ENCODE data around the gene GATB. TPM values are rescaled to one million over a fixed set of nuclear protein-coding genes. Genes with fewer than 3 reads are reported as not detected.

GATB gene
- total RNA-seq, 1 donor from 2014 or later = 26.0 TPM

DNA sequence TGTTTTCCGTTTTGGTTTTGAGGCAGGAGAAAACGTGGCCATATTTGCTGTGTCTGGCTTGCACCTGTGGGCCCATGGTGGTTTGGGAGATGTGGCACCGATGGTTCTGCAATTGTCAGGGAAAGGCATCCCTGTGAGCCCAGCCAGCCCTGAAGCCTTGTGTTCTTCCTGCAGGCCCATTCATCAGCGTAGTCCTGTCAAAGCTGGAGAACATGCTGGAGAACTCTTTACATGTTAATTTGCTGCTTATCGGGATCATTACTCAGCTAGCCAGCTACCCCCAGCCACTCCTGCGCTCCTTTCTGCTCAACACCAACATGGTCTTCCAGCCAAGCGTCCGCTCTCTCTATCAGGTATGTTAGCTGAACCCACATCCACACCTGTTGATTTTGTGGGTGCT lies 104.7 kb downstream of the GATB start:
- no peak for DNase-seq (ENCODE audit: low read depth)

DNA sequence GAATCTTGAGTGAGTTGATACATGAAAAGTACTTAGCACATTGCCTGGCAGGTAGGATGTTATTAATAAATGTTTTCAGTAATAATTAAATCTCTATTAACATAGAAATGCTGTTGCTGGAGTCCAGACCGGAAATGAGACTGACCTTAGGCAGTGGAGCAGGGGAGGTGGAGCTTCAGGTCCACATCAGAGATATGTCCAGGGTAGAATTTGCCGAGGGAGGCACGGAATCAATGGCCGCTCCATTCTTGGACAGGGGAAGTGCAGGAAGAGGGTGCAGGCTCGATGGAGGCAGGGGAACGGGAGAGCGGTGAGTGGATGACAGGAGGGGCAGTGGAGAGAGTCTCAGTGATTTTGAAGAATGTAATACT lies 107.3 kb downstream of the GATB start:
- no peak for DNase-seq (ENCODE audit: low read depth)

DNA sequence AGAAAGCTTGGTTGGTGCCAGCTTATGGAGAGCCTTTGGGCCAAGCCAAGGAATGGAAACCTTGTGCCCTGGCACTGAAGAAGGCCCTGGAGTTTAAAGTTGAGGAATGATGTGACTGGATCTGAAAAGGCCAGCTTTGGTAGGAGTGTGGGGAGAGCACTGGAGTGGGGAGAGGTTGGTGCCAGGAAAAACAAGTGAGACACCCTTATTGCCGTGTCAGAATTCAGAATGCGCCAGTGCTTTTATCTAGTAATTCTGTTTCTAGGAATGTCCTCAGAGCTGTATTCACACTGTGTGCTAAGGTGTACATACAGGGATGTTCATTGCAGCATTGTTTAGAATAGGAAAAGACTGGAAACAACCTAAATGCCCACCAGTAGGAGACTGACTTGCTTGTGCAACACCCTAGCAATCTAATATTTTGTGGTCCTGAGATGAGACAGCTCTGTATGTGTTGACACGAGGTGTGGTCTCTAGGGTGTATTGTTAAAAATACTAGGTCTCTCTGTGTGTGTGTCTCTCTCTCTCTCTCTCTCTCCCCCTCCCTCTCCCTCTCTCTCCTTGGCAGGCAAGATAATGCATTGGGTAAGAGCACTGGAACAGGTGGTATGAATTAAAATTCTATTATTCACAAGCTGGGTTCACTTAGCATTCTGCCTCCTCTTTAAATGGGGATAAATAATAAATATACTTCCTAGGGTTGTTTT lies 107.8 kb downstream of the GATB start:
- peak; percentile 77 for DNase-seq (ENCODE audit: low read depth)

DNA sequence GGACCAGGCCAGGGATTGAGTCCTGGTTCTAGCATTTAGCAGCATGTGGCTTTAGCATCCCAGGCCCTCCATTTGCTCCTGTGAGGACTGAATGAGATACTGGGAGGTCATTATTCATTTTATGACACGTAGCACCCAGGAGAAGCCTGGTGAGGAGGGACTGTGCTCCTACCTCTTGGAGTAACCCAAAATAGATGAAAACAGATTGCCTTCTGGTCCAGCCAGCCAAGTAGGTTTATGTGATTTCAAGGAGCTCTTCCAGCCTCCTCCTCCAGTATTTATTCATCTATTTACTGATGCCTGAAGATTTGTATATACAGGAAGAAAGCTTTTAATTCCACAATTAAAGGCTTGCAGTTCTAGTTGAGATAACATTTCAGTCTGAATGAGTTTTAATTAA lies 109.3 kb downstream of the GATB start:
- no peak for DNase-seq (ENCODE audit: low read depth)

DNA sequence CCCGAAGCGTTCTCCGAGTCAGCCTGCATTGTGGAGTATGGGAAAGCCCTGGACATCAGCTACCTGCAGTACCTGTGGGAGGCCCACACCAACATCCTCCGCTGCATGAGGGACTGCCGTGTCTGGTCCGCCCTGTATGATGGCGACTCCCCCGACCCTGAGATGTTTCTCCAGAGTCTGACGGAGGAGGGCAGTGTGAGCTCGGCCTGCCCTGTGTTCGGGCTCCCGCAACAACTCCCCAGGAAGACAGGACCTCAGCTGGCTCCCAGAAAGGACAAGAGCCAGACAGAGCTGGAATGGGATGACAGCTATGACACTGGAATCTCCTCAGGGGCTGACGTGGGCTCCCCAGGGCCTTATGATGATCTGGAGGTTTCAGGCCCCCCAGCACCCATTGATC lies 111.3 kb downstream of the GATB start:
- DNase-seq (ENCODE audit: low read depth) = no peak

DNA sequence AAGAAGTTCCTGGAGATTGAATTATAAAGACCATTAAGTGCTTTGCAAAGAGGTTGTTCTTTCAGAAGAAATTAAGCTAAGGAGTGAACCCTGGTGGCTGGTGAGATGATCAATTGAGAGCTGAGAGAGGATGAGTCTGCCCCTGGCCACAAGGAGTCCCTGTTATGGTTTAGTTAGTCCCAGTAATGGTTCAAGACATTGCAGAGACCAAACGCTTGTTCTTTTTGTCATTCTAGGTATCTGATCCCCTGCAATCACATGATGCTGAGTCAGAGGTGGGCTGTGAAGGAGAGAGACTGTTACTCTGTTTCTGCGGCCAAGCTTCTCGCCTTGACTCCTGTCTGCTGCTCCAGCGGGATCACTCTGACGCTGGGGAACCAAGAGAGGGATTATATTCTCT lies 114.5 kb downstream of the GATB start:
- no peak for DNase-seq (ENCODE audit: low read depth)

DNA sequence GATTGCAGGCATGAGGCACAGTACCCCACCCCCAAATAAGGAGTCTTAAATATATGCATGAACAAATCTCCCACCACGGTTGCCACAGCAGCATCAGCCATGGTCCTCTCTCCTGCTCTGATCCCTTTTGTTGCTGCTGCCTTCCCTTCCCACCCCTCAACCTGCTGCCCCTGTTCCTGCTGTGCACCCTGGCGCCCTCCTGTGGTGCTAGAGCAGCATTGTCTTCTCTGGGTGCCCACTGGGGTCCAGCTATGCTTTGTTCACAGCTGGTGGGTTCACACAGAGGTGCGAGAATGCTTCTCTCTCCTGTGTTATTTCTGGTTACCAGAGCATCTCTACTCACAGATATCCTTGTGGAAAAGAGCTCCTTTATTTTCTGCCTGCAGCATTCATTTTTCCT lies 116.2 kb downstream of the GATB start:
- DNase-seq (ENCODE audit: low read depth) = peak; percentile 11

- DNase-seq (ENCODE audit: low read depth) = no peak
Measured at GRCh38 chr4:151643564-151643963, 117.2 kb downstream of the GATB start.

- no peak for DNase-seq (ENCODE audit: low read depth)
Measured at GRCh38 chr4:151641983-151642382, 118.8 kb downstream of the GATB start.

- peak; percentile 76 for DNase-seq (ENCODE audit: low read depth)
Measured at GRCh38 chr4:151641167-151641566, 119.6 kb downstream of the GATB start.

- DNase-seq (ENCODE audit: low read depth) = no peak
Measured at GRCh38 chr4:151640381-151640780, 120.4 kb downstream of the GATB start.

GRCh38 chr4:151638295-151638858 lies 122.4 kb downstream of the GATB start:
- DNase-seq (ENCODE audit: low read depth) = no peak

DNA sequence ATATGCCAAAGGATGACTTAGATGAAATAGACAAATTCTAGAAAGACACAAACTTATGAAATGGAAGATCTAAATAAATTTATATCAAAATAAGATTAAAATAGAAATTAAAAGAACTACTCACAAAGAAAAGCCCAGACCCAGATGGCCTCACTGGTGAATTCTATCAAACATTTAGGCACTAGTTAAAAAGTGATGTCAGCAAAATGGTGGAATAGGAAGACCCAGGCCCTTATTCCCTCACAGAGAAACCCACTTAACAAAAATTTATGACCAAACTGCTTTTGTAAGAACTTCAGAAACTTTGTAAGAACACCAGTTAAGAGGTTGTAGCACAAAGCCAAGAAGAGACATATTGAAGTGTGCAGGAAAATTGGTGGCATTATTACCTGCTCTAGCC lies 129.5 kb downstream of the GATB start:
- no peak for DNase-seq (ENCODE audit: low read depth)

DNA sequence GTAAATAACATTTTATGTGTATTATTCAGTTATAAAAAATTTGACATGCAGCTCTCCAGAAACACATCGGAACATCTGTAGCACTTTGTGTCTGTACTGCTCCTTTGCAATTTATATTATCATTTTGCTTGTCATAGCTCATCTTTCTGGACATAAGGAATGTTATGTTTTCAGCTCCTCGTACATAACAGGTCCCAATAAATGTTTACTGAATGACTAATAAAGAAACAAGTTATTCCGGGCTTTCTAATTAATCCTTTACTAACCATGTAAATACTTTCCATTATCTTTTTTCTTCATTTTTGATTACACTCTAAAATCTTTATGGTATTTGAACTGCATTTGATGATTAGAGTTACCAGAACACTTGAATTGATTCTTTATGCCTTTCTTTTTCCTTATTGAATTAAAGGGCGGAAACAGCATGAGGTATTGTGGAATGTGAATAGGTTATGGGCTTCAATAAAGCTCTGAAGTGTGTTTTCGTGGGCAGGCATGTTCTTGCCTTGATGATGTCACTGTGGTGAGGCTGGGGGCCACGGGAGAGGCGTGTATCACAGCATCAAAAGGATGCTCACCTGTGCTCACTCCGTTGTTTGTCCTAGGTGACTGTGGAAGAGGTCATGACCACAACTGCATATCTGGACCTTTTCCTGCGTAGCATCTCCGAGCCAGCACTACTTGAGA lies 131.6 kb downstream of the GATB start:
- no peak for DNase-seq (ENCODE audit: low read depth)

GRCh38 chr4:151628001-151628608 lies 132.7 kb downstream of the GATB start:
- DNase-seq (ENCODE audit: low read depth) = no peak

- no peak for DNase-seq (ENCODE audit: low read depth)
Measured at GRCh38 chr4:151627491-151627890, 133.3 kb downstream of the GATB start.

- DNase-seq (ENCODE audit: low read depth) = no peak
Measured at GRCh38 chr4:151626751-151627150, 134.1 kb downstream of the GATB start.

DNA sequence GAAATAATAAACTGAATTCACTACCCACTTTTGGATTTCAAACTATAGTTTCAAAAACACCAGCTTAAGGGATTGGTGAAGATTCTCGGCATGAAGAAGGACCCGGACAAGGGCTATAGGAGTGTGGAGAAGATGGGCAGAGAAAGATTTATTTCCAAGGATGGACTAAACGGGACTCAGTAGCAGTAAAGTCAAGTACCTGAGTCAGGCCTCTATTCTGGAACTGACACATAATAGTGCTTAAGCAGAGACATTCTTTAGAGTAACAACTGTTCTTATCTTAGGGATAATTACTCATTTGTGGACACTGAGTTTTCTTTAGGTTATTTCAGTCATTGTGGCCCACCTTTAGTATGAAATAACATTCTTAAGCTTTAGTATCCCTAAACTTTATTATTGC lies 134.6 kb downstream of the GATB start:
- DNase-seq (ENCODE audit: low read depth) = no peak

- no peak for DNase-seq (ENCODE audit: low read depth)
Measured at GRCh38 chr4:151624626-151625565, 135.9 kb downstream of the GATB start.

Data from myocyte (in vitro differentiated cells).